ENCODE measurements around the gene RAB10.
"Not testable (repeated sequence)": the region's sequence is repeated elsewhere in the genome, so short reads cannot be mapped to it uniquely, and the experiment has no call there.

Gene RAB10

DNA sequence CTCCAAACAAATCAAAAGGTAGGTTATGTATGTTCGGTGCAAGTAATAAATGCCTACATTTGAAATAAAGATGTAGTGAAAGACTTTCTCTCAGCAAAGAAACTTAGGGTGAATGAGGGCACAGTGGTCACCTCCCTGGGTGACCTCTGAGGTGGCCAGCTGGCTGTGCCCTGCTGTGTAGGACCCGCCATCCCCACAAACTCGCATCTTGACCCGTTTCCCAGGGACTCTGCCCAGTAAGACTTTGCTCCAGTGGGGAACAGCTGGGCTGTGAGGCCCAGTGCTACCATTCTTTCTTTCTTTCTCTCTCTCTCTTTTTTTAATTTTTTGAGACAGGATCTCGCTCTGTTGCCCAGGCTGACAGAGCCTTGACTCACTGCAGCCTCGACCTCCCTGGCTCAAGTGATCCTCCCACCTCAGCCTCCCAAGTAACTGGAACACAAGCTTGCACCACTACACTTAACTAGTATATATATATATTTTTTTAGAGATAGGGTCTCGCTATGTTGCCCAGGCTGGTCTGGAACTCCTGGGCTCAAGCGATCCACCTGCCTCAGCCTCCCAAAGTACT is 130.8 kb downstream of the RAB10 start:
- no peak for DNase-seq

GRCh38 chr2:26165403-26165802 is 131.5 kb downstream of the RAB10 start:
- DNase-seq: no peak

DNA sequence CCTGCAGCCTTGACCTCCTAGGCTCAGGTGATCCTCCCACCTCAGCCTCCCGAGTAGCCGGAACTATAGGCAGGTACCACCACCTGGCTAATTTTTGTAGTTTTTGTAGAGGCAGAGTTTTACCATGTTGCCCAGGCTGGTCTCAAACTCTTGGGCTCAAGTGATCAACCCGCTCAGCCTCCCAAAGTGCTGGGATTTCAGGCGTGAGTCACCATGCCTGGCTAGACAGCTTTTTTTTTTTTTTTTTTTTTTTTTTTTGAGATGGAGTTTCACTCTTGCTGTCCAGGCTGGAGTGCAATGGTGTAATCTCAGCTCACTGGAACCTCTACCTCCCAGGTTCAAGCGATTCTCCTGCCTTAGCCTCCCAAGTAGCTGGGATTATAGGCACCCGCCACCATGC is 132.7 kb downstream of the RAB10 start:
- not testable (repeated sequence) for DNase-seq

DNA sequence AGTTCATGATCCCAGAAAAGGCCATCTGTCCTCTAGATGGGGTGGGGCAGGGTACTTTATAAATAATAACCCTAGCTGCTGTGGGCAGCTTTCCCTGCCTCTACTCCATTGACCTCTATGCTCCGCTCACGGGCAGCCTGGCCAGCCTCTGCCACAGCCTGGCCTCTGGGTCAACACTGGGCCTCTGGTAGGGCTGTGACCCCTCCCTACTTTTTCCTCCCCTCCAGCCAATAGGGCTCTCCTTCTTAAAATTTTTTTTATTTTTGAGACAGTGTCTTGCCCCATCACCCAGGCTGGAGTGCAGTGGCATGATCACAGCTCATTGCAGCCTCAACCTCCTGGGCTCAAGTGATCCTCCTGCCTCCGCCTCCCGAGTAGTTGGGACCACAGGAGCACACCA is 134.9 kb downstream of the RAB10 start:
- no peak for DNase-seq

DNA sequence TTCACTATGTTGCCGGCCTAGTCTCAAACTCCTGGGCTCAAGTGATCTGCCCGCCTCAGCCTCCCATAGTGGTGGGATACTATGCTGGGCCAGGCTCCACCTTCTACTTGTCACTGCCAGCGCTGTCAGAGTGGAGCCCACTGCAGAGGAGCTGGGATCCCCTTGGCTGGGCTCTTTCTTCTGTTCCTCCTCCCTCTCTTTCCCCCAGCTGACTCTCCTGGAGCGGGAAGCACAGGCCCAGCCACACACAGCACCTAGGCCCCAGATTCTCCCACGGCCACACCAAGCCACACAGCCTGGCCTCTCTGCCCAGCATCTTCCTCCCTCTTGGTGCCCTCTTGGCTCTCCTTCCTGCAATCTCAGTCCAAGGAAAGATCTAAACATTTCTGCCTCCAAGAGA is 135.3 kb downstream of the RAB10 start:
- no peak for DNase-seq

- DNase-seq: no peak
These were observed 136.0 kb downstream of the RAB10 start for GRCh38 chr2:26169681-26170414.

- no peak for DNase-seq
These were observed 136.9 kb downstream of the RAB10 start for GRCh38 chr2:26170795-26171194.

DNA sequence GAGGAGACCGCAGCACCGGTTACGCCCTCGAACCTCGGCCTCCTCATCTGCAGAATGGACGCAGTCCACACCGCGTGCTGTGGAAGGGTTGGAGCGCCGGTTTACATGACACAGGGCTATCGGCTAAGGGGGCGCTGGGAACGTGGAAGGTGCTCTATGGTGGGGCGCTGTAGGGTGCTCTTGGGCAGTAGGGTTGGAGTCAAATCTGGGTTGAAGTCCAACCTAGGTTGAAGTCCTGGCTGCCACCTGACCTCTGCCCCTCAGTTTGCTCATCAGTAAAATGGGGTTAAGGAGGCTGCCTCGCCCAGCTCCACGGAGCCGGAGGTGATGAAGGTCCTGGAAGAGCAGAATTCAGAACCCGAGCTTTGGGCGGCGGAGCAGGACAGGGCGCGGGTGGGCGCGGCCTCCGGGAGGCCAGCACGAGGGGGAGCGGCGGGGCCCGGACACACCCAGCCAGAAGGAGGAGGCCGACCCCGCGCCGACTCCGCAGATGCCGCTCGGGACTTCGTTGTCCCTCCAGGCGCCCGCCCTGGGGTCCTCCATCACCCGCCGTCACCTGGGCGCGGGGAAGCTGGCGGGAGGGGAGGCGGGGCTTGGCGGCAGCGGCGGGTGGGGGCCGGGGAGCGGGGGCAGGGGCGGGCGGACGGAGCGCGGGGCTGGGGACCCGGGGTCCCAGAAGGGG is 138.4 kb downstream of the RAB10 start:
- DNase-seq: no peak

GRCh38 chr2:26172871-26173775 is 139.2 kb downstream of the RAB10 start, which contains the start of gene GAREM2:
TSS of gene GAREM2 (plus strand) at chr2:26173088. CDS start at chr2:26173221, 133 bp downstream.
- DNase-seq: no peak

DNA sequence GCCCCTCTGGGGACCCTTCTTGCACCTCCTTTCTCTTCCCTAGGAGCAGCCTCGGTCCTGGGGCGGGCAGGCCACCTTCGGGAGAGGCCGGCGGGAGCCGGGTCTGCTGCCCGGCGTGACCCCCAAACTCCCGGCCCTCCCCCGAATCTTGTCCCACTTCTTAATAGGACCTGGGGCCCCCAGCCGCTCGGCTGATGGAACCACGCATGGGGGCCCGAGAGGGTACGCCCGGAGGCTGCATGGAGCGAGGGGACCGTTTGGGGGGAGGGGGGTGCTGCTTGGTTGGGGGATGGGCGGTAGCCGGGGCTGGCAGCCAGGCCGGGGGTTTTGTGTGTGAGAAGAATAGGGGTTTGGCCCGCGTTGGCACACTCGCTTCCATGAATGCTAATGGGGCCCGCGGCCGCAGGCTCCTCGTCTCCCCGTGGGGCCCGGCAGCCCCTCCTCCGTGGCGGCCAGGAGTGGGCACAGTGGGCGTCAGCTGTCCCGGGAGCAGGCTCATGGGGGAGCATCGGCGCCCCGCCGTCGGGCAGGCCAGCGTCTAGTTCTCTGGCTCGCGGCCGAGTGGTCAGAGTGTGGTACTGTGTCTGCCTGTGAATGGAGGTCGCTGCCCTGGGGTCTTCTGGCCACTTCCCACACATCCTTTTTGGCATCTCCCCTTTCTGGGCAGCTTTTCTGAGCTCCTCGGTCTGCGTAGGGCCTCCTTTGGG is 140.0 kb downstream of the RAB10 start:
- DNase-seq: no peak

DNA sequence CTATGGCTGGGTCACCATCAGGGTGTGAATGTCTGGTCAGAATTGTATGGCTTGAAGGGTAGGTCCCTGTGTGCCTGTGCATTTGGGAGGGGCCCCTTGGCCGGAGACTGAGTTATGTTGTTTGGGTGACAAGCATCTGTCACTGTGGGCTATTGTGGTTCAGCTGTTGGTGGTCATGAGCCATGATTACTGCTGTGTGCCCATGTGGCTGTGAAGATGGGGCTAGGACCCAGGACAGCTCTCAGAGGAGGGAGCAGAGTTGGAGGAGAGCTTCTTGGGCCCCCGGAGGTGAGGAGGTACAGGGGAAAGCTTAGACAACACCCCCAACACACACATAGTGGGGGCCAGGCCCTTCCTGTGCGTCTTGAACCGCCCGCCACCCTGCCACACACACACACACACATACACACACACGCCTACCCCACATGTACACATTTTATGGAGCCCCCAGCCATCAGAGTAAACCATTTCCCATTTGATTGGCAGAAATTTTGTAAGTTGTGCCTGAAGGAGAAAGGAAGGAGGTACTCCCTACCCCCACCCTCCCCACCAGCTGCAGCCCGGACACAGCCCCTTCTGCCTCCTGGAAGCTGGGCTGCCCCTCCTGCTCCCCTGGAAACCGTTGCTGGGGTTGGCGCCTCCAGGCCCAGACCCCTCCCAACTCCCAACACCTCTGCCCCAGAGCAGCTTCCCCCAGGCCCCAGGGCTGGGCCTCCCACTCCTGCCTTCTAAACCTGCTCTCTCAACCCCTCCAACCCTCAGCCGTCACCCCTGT is 141.0 kb downstream of the RAB10 start:
- DNase-seq: no peak

GRCh38 chr2:26175466-26176278 is 141.8 kb downstream of the RAB10 start:
- DNase-seq: no peak

DNA sequence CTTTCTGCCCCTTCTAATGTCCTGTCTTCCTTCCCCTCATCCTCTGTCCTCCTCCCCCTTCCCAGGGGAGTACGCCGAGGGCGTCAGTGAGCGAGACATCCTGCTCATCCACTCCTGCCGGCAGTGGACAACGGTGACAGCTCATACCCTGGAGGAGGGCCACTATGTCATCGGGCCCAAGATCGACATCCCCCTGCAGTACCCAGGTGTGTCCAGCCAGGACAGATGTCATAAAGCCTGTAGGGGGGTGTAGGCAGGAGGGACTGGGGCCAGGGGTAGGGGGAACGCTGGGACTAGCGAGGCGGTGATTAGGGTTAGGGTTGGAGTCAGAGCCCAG is 142.4 kb downstream of the RAB10 start:
- DNase-seq: no peak

- no peak for DNase-seq
These were observed 143.2 kb downstream of the RAB10 start for GRCh38 chr2:26177122-26177521.

- no peak for DNase-seq
These were observed 144.4 kb downstream of the RAB10 start for GRCh38 chr2:26178246-26178645.

DNA sequence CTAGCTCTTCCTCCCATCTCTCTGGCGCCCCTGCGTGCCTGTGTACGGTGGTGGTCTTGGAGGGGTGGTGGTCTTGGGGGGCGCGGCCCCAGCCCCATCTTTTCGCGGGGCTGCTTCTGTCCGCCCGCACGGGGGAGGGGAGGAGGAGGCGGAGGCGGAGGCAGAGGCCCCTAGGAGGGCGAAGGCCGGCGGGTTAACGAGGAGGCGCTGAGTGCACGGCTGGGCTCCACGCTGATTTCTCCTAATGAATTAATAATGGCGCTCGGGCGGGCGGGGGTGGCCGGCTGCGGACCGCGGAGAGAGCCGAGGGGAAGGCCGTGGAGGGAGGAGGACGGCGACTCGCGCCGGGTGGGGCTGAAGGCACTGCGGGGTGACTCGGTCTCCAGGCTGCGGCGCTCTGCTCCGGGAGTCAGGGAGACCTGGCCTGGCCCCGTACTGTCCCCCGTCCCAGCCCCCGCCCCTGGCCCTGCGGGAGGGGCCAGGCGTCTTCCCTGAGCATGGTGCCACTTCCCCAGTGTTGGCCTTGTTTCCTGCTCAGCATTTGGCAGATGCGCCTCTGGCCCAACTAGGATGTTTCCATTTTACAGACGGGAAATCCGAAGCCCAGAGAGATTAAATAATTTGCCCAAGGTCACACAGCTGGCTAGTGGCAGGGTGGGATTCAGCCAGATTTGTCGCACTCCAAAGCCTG is 145.0 kb downstream of the RAB10 start:
- DNase-seq: no peak

GRCh38 chr2:26179446-26179913 is 145.6 kb downstream of the RAB10 start:
- DNase-seq: no peak

- DNase-seq: no peak
These were observed 148.6 kb downstream of the RAB10 start for GRCh38 chr2:26182441-26182840.

DNA sequence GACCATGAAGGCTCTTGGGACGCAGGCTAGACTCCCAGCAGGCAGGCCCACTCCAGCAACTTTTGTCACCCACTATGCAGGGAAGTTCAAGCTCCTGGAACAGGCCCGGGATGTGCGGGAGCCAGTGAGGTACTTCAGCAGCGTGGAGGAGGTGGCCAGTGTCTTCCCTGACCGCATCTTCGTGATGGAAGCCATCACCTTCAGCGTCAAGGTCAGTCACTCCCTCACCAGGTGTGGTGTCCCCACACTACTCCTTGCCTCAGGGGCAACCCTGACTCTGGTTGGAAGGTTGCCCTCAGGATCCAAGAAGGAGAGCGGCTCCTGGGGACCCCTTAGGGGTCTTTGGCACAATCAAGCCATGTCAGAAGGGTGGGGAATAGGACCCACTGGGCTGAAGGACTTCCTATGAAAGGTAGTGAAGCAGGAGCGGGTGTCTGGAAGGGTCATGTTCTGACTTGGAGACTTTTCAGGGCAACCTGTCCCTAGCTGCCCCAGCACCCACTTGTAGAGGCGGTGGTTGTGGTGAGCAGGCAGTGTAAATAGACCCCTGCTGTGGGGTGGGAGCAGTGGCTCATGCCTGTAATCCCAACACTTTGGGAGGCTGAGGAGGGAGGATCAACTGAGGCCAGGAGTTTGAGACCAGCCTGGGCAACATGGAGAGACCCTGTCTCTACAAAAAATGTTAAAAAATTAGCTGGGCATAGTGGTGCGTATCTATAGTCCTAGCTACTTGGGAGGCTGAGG is 149.2 kb downstream of the RAB10 start:
- DNase-seq: no peak

All from GF-D8 (cell line).